ENCODE data around the gene SENP7. TPM values are rescaled to one million over a fixed set of nuclear protein-coding genes. Genes with fewer than 3 reads are reported as not detected.
"Not testable (repeated sequence)": the region's sequence is repeated elsewhere in the genome, so short reads cannot be mapped to it uniquely, and the experiment has no call there.

The SENP7 gene
- total RNA-seq, 1 experiment from 2014 or later, result 8.6 TPM

DNA sequence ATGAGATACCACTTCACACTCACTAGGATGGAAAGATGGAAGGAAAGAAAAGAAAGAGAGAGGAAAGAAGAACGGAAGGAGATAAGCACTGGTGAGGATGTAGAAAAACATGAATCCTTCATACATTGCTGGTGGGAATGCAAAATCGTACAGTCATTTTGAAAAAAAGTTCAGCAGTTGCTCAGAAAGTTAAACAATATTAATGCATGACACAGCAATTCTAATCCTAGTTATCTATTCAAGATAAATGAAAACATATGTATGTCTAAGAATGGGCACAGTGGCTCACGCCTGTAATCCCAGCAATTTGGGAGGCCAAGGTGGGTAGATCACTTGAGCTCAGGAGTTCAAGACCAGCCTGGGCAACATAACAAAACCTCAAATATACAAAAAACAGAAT, 59.1 kb downstream of the SENP7 start:
- DNase-seq (ENCODE audit: low read depth), result no peak

DNA sequence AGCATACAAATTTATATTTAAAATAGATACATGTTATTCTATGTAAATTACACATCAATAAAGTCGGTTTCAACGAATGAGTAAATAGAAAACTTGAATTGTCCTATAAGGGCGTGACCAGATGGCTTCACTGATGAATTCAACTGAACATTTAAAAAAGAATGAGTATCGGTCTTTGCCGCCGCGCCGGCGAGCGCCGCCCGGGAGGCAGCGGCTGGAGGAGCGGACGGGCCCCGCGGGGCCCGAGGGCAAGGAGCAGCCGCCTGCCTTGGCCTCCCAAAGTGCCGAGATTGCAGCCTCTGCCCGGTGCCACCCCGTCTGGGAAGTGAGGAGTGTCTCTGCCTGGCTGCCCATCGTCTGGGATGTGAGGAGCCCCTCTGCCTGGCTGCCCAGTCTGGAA, 74.4 kb downstream of the SENP7 start:
- not testable (repeated sequence) for DNase-seq (ENCODE audit: low read depth)

DNA sequence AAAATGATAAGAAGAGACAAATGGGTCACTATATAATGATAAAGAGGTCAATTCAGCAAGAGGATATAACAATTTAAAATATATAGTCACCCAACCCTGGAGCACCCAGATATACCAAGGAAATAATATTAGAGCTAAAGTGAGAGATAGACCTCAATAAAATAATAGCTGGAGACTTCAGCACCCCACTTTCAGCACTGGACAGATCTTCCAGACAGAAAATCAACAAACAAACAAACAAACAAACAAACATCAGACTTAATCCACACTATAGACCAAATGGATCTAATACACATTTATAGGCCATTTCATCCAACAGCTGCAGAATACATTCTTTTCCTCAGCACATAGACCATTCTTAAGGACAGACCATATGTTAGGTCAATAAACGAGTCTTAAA, 79.4 kb downstream of the SENP7 start:
- no peak for DNase-seq (ENCODE audit: low read depth)

DNA sequence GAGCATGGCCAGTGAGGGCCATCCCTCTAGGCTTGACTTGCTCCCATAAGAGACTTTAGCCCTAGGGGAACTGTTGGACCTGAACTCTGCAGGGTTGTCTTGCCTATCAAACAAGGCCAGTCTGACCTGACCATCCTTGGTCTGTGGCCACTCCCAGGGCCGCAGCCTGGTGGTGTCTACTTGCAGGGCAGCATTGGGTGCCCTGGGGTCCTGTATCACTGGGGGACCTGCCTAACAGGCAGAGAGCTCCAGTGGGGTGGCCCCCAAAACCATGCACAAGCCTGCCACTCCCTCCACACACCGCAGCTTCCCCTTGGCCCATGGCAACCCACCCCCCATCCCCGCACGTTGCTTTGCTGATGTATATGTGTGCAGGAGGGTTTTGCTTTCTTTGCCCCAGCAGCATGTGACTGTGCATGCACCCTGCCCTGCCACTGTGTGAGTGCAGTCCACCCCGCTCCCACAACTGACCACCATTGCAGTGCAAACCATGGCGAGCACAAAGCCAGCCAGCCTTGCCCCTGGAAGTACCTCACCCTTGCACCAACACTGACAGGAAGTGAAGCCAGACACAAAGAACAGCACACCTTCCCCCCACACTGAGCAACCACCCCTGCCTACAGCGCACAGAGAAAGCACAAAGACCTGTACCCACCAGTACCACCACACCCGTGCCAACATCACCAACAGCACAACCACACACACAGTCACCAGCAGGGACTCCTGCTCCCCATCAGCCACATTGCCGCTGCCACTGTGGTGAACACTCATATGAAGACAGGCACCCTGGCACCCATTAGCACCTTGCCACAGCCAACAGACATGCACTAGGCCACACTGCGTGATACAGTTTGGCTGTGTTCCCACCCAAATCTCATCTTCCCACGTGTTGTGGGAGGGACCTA, 88.8 kb downstream of the SENP7 start:
- DNase-seq (ENCODE audit: low read depth), result no peak

DNA sequence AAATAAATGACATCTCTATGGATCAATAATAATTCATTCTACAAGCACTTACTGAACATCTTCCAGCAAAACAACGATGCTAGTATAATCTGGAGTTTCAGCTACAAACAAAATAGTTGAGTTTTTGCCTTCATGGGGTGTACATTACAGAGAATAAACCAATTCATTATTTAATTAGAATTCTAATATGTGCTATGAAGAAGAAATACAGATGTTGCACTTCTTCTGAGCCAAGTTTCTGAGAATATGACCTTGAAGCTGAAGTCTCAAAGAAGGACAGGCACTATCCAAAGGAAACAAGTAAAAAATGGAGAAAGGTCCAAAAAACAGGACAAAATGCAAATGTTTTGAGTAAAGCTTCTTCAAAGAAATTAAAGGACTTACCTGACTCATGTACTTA, 94.2 kb downstream of the SENP7 start:
- no peak for DNase-seq (ENCODE audit: low read depth)

DNA sequence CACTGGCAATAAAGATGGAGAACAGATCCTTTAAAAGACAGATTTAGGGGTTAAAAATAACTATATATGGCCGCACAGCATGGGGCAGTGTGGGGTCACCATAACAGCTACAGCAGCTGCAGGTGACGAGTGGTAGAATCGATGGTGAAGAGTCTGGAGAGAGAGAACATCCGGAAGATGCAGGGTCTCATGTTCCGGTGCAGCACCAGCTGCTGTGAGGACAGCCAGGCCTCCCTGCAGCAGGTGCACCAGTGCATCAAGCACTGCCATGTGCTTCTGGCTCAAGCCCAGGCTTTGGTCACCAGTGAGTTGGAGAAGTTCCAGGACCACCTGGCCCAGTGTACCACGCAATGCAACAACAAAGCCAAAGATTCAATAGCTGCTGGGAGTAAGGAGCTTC, 98.9 kb downstream of the SENP7 start:
- no peak for DNase-seq (ENCODE audit: low read depth)

DNA sequence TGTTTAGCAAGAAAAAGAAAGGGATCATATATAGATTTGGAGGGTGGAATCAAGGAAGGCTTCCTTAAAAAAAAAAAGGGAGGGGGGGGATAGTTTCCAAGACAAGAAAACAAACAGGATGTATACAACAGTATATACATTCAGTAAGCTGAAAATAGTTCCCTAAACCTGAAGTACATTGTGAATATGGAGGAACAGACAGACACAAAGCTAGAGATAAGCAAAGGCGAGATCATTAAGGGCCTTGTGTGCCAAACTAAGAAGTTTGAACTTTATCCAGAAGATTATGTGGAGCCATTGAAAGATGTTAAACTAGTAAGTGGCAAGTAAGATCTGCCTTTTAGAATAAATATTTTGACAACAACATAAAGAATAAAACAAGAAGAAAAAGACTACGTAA, 99.4 kb downstream of the SENP7 start:
- no peak for DNase-seq (ENCODE audit: low read depth)

DNA sequence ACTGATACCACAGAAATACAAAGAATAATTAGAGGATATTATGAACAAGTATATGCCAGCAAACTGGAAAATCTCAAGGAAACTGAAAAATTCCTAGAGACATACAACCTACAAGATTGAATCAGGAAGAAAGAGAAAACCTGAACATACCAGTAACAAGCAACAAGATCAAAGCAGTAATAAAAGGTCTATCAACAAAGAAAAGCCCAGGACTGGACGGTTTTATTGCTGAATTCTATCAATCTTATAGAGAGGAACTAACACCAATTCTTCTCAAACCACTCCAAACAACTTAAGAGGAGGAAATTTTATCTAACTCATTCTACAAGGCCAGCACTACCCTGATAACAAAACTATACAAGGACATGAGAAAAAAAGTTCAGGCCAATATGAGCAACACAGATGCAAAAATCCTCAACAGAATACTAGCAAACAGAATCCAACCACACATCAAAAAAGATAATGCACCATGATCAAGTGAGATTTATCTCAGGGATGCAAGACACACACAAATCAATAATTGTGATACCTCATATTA, 121.5 kb downstream of the SENP7 start:
- no peak for DNase-seq (ENCODE audit: low read depth)

DNA sequence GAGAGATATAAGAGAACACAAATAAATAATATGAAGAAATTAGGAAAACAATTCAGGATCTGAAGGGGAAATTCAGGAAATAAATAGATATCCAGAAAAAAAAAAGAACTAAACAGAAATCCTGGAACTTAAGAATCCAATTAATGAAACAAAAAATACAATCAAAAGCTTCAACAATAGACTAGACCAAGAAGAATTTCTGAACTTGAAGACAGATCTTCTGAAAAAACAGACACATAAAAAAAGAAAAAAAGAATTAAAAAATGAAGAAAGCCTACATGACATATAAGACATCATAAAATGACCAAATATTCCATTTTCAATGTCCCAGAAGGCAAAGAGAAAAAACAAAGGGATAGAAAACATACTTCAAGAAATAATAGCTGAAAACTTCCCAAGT, 124.3 kb downstream of the SENP7 start:
- no peak for DNase-seq (ENCODE audit: low read depth)

DNA sequence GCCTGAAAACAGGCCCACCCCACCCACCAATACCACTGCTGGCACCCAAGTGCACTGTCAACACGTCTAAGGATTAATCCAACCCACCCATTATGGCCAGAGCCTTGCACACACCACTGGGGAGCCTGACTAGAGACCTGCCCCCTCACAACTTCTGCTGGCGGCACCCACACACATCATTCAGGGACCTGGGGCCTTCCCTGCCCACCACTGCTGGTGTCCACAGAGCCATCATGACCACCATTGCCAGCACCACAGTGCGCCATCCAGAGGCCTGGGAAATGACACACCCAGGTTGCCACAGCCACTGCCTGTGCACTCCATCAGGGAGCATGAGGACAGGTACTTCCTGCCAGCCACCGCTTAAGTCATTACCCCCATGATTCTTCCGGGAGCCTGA, 125.7 kb downstream of the SENP7 start:
- no peak for DNase-seq (ENCODE audit: low read depth)

DNA sequence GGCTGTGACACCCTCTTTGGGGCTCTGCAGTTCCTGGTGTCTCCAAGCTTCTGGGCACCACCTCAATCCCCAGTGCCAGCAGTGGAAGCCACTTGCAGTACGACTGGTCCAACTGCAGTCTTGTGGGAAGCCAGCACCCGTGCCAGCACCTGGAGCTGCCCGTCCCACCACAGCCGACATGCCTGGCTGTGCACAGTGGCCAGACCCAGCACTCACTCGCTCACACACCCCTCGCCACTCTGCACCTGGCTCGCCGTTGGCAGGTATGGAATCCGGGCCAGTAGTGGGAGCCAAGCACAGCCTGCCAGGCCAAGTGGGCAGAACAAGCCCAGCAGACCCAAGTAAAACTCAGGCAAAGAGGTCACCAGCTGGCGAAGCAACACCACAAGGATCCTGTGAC, 128.6 kb downstream of the SENP7 start:
- no peak for DNase-seq (ENCODE audit: low read depth)

DNA sequence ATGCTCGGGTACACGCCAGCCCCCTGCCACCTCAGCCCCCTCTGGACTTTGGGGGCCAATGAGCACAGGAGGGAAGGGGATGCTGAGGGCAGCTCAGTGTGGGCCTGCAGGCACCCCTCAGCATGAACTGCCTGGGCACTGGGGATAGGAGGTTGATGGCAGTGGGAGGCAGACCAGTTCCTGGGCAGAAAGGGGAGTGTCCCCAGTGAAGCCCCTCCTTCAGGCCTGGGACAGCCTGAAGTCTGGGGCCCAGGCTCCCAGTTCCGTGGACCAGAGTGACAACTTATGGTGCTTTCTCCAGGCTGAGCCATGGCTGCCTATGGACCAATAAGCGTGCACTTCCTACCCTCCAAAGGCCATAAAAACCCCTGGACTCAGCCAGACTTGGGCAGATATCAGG, 129.4 kb downstream of the SENP7 start:
- DNase-seq (ENCODE audit: low read depth), result no peak

DNA sequence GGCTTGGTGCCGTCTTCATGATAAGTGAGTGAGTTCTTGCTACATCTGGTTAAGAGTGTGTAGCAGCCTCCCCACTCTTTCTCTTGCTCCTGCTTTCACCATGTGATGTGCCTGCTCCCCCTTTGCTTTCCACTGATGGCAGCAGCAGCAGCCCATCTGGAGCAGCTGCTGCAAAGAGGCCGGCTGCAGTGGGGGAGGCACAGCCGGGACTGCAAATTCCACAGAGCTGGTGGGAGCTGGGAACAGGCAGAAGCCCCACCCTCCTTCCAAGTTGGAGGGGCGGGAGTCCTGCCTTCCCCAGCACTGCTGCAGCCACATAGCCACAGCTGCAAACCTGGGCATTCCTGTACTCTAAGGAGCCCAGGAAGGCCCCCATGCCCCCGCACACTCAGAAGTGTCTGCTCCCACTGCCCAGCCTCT, 129.8 kb downstream of the SENP7 start:
- DNase-seq (ENCODE audit: low read depth), result no peak

DNA sequence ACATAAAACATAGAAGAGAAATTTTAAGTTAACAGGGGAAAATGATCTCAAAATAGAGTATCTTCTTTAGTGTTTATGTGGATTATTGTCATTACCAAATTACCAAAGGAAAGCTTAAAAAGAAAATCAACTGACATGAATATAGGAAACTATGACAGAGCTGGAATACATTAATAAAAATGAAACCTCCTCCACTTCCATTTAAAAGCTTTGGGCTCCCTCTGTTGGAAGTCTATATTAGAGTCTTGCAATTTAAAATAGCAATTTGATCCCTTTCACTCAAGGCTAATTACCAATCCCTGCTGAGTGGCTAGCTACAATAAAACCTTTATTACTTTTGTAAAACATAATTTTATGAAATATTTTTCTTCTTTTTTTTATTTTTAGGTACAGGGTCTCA, 131.2 kb downstream of the SENP7 start:
- DNase-seq (ENCODE audit: low read depth), result peak; percentile 59

DNA sequence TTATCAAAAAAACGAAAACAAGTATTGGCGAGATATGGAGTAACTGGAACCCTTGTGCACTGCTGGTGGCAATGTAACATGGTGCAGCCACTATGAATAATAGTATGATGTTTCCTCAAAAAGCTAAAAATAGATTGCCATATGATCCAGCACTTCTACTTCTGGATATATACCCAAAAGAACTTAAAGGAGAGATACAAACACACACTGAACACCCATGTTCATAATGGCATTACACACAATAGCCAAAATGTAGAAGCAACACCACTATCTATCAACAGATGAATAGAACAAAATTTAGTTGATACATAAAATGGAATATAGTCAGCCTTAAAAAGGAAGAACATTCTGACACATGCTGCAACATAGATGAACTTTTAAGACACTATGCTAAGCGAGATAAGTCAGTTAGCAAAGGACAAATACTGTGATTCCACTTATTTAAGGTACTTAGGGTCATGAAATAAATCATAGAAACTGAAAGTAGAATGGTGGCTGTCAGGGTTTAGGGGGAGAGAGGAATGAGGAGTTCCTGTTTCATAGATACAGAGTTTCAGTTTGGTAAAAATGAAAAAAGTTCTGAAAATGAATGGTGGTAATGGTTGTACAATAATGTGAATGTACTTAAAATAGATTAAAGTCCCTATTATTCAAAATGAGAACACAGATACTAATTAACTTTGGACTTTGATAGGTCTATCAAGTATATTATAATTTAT, 133.2 kb downstream of the SENP7 start:
- DNase-seq (ENCODE audit: low read depth), result peak; percentile 9

DNA sequence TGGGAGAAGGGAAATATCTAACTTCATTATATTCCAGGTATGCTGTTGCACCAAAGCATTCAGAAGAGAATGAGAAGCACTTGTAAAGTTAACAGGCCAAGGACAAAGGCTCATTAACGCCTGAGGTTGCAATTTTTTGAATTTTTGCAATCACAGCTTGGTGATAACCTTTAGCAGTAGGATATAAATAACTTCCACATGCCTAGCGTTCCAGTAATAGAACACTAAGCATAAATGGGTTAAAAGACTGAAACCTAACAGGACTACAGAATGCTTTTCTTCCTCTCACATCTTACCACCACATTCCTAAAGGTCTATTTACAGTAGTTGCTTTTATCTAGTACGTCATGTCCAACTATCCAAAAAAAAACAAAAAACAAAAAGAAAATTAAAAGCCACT, 135.2 kb downstream of the SENP7 start:
- no peak for DNase-seq (ENCODE audit: low read depth)

DNA sequence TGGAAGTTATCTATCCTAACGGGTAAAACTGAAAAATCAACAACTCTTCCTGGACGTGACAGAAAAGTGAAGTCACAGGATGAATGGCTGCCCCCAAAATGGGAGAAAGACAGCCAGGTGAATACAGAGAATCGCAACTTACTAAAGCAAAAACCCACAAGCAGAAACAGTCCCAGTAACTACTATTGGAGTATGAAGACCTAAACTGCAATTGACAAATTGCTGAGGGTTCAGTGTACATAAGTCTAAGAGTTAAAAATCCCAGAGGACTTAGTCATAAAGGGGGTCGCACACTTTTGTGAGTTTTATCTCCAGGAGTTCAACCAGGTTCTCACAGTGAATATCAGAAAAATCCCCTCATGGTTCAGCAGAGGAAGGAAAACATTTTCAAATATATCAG, 135.8 kb downstream of the SENP7 start:
- no peak for DNase-seq (ENCODE audit: low read depth)

DNA sequence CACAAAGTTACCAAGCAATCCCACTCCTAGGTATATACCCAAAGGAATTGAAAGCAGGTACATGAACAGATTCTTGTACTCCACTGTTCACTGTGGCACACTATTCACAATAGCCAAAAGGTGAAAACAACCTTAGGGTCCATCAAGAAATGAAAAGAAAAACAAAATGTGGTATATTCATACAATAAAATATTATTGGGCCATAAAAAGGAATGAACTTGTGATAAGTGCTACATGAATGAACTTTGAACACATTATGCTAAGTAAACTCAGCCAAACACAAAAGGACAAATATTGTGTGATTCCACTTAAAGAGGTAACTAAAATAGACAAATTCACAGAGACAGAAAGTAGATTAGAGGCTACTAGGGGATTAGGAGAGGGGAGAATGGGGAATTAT, 137.4 kb downstream of the SENP7 start:
- no peak for DNase-seq (ENCODE audit: low read depth)

DNA sequence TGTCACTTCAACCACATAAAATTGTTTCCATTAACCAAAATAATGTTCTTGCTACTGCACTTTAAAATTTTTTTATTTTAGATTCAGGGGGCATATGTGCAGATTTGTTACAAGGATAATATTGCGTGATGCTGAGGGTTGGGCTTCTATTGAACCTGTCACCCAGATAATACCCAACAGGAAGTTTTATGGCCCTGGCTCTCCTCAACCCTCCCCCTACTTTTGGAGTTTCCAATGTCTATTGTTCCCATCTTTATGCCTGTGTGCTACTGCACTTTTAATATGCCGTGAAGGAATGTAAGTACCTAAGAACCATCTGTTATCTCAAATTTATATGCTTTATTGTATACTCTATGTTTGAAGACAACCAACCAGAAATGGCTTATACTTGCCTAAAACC, 150.6 kb downstream of the SENP7 start:
- no peak for DNase-seq (ENCODE audit: low read depth)

DNA sequence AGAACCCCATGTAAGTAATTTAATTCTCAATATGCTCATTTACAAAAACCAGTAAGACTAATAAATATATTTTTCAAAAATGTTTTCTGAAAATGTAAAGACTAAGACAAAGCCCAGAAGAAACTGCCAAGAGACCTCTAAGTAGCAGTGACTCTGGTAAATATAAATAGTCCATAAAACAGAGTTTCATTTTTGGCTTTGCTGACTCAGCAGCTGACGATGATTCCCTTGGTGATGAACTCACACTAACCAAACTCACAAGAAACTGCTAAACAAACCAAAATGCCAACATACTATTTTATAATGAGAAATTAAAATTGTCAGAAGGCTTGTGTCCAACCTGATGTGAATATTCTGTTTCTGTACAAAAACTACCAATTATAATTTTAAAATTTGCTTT, 161.2 kb downstream of the SENP7 start:
- no peak for DNase-seq (ENCODE audit: low read depth)

DNA sequence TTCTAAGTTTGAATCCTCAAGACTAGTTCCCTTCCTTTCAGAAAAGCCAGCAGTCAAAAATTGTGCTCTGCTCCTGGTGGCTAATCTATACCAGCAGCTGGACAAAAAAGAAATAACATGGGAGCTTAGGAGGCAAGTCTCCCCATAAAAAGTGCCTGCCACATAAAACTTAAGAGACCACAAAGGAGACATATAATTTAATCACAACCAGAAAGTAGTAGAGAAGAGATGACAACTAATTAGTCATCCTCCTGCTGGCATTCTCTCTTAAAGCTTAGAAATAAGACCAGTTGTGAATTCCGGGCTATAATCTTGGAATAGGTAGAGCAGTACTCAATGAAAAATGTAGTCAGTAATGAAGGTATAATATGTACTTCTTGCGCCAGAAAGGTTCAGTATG, 172.4 kb downstream of the SENP7 start:
- peak; percentile 69 for DNase-seq (ENCODE audit: low read depth)

DNA sequence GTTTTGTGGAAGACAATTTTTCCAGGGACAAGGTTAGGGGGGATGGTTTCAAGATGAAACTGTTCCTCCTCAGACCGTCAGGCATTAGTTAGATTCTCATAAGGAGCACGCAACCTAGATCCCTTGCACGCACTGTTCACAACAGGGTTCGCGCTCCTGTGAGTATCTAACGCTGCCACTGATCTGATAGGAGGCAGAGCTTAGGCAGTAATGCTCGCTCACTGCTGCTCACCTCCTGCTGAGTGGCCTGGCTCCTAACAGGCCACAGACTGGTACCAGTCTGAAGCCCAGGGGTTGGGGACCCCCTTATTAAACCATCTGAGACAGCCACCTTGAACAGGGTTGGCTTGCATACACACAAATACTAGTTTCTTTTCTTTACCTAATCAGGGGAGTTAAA, 179.1 kb downstream of the SENP7 start:
- DNase-seq (ENCODE audit: low read depth), result no peak

All from M059J (cell line).